Measurements from ENCODE around the gene ARFGEF3. TPM values are rescaled to one million over a fixed set of nuclear protein-coding genes. Genes with fewer than 3 reads are reported as not detected.
"Not testable (repeated sequence)": the region's sequence is repeated elsewhere in the genome, so short reads cannot be mapped to it uniquely, and the experiment has no call there.

ARFGEF3 gene
- total RNA-seq, 1 experiment from 2014 or later, result 0.71 TPM

- no peaks in the 10 kb centered on the region for H3K4me1 ChIP-seq (ENCODE audit: insufficient read depth, low read length, poor library complexity, severe bottlenecking)
- TF ChIP-seq CTCF (conservative IDR thresholded peaks at IDR 0.05; ENCODE audit: low read depth, low read length), result no peak
- no peak for TF ChIP-seq EZH2 (IDR thresholded peaks at IDR 0.05; ENCODE audit: borderline replicate concordance, low read depth, low read length, poor library complexity, severe bottlenecking)
- H3K27ac ChIP-seq (ENCODE audit: low read depth, low read length, poor library complexity, severe bottlenecking), result no peak overlapping the region
- POLR2A ChIA-PET (ENCODE audit: low non-redundant PET), result no interaction called here
- CTCF ChIA-PET, result no interaction called here
- BruUV-seq (replicated peaks), result no TSS peak
- no peaks in the 10 kb centered on the region for H3K36me3 ChIP-seq (ENCODE audit: insufficient read depth, low read length, poor library complexity, severe bottlenecking)
- DNase-seq (ENCODE audit: low spot score), result no peak
- H3K4me3 ChIP-seq (ENCODE audit: low read depth, low read length, poor library complexity, severe bottlenecking), result no peak overlapping the region
- no peaks in the 10 kb centered on the region for H3K27me3 ChIP-seq (replicated peaks; ENCODE audit: insufficient read depth, low read depth, low read length, poor library complexity)
- intact Hi-C loops (cut with micrococcal nuclease; ENCODE audit: unreplicated experiment), result loop anchor here (10.0 kb wide), 1 partner anchor 478 kb away; no protein-coding TSS in a partner anchor
- H3K9me3 ChIP-seq (ENCODE audit: low read depth, low read length, poor library complexity, severe bottlenecking), result no peaks in the 10 kb centered on the region
These were observed 125.0 kb downstream of the ARFGEF3 start for GRCh38 chr6:138286698-138287097.

- H3K4me3 ChIP-seq (ENCODE audit: low read depth, low read length, poor library complexity, severe bottlenecking), result no peak overlapping the region
- ChIA-PET CTCF (no interaction called here), POLR2A (ENCODE audit: low non-redundant PET) (no interaction called here)
- no TSS peak for BruUV-seq (replicated peaks)
- TF ChIP-seq CTCF (conservative IDR thresholded peaks at IDR 0.05; ENCODE audit: low read depth, low read length) (peak; percentile 67), EZH2 (IDR thresholded peaks at IDR 0.05; ENCODE audit: borderline replicate concordance, low read depth, low read length, poor library complexity, severe bottlenecking) (no peak)
- no peaks in the 10 kb centered on the region for H3K27me3 ChIP-seq (replicated peaks; ENCODE audit: insufficient read depth, low read depth, low read length, poor library complexity)
- no peaks in the 10 kb centered on the region for H3K36me3 ChIP-seq (ENCODE audit: insufficient read depth, low read length, poor library complexity, severe bottlenecking)
- no peaks in the 10 kb centered on the region for H3K9me3 ChIP-seq (ENCODE audit: low read depth, low read length, poor library complexity, severe bottlenecking)
- intact Hi-C loops (cut with micrococcal nuclease; ENCODE audit: unreplicated experiment), result loop anchor here (10.0 kb wide), 1 partner anchor 477 kb away; no protein-coding TSS in a partner anchor
- H3K4me1 ChIP-seq (ENCODE audit: insufficient read depth, low read length, poor library complexity, severe bottlenecking), result no peaks in the 10 kb centered on the region
- H3K27ac ChIP-seq (ENCODE audit: low read depth, low read length, poor library complexity, severe bottlenecking), result no peak overlapping the region
- DNase-seq (ENCODE audit: low spot score), result peak; percentile 28
These were observed 125.6 kb downstream of the ARFGEF3 start for GRCh38 chr6:138287144-138287955.

GRCh38 chr6:138288428-138289085, 126.8 kb downstream of the ARFGEF3 start:
- H3K27ac ChIP-seq (ENCODE audit: low read depth, low read length, poor library complexity, severe bottlenecking); H3K4me1 ChIP-seq (ENCODE audit: insufficient read depth, low read length, poor library complexity, severe bottlenecking); H3K9me3 ChIP-seq (ENCODE audit: low read depth, low read length, poor library complexity, severe bottlenecking); H3K36me3 ChIP-seq (ENCODE audit: insufficient read depth, low read length, poor library complexity, severe bottlenecking); BruUV-seq (replicated peaks); POLR2A ChIA-PET (ENCODE audit: low non-redundant PET); DNase-seq (ENCODE audit: low spot score); H3K27me3 ChIP-seq (replicated peaks; ENCODE audit: insufficient read depth, low read depth, low read length, poor library complexity); CTCF ChIA-PET; H3K4me3 ChIP-seq (ENCODE audit: low read depth, low read length, poor library complexity, severe bottlenecking): not testable (repeated sequence)
- intact Hi-C loops (cut with micrococcal nuclease; ENCODE audit: unreplicated experiment), result loop anchor here (10.0 kb wide), 1 partner anchor 476 kb away; no protein-coding TSS in a partner anchor

Measured in A673 (cell line).